ENCODE measurements around the gene DYNC2H1.
A peak's percentile ranks its signal among the peaks of the same experiment; 100 is the strongest.

DNA sequence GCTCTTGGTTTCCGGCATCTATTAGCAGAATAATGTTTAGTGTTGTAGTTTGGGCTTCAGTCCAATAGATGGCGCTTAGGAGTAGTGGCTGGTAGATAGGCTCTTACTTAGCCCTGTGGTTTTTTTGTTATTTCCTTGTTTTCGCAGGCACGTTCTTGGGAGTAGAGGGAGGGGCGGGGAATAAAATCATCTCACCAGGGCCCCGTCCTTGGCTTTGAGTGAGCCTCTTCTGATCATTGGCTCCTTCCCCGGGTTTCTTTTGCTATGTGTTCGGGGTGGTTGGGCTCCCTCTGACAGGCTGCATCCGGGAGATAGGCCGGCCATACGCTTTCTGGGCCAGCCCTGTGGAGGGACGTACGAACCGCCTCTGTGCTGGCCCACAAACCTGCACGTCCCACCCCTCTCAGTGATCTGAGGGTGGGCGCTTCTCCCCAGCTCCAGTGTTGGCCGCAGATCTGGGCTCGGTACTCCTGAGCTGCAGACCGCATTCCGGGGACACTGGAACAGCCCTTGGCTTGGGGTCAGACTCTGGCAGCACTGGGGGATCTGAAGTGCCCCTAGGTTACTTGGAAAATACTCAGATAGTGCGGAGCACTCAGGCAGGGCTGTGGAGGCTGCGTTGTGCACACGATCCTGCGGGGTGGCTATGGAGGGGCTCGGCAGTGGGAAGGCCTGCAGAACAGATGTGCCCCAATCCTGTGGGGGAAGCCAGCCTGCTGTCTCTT is 217.0 kb downstream of the DYNC2H1 start:
- TF ChIP-seq, protein P1, sequence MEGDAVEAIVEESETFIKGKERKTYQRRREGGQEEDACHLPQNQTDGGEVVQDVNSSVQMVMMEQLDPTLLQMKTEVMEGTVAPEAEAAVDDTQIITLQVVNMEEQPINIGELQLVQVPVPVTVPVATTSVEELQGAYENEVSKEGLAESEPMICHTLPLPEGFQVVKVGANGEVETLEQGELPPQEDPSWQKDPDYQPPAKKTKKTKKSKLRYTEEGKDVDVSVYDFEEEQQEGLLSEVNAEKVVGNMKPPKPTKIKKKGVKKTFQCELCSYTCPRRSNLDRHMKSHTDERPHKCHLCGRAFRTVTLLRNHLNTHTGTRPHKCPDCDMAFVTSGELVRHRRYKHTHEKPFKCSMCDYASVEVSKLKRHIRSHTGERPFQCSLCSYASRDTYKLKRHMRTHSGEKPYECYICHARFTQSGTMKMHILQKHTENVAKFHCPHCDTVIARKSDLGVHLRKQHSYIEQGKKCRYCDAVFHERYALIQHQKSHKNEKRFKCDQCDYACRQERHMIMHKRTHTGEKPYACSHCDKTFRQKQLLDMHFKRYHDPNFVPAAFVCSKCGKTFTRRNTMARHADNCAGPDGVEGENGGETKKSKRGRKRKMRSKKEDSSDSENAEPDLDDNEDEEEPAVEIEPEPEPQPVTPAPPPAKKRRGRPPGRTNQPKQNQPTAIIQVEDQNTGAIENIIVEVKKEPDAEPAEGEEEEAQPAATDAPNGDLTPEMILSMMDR (IDR thresholded peaks at IDR 0.05; ENCODE audit: low read depth, low read length), result peak; percentile 80
- TF ChIP-seq POLR2A (IDR thresholded peaks at IDR 0.05; ENCODE audit: extremely low read depth, insufficient read length) (no peak), MYC (IDR thresholded peaks at IDR 0.05; ENCODE audit: low read depth, low read length) (0 out of 2 replicates have a peak, but pooled peaks have one; percentile 12)
